Activated T-cell treated with anti-CD3 and anti-CD28 coated beads, Interleukin-2, amount 50 U/mL, for 72 hours (primary cell): Measurements from ENCODE around the gene ASB4. TPM values are rescaled to one million over a fixed set of nuclear protein-coding genes. Genes with fewer than 3 reads are reported as not detected.

Experiments
- ATAC-seq, 2 donors: fragments of 150-1000 bp; cut with Tn5 transposase; replicated peaks in 1 of 2; 2 replicates each; pipeline ENCODE4 v1.10.0; 2021; ENCODE audit warnings: moderate library complexity in 2 of 2, mild to moderate bottlenecking in 1 of 2
- DNase-seq, 2 donors: peaks; one replicate each; pipeline ENCODE4 v3.0.0; 2021 to 2022; ENCODE audit warnings: mixed read lengths in 1 of 2
- H3K27ac Mint-ChIP-seq: one replicate; pipeline ENCODE4 v1.8.0; 2022; ENCODE audit warnings: mild to moderate bottlenecking, moderate library complexity, mixed read lengths
- H3K27me3 Mint-ChIP-seq: one replicate; pipeline ENCODE4 v1.8.0; 2022; ENCODE audit warnings: low read depth, mixed read lengths
- H3K36me3 Mint-ChIP-seq, 2 donors: one replicate each; pipeline ENCODE4 v1.8.0; 2022; ENCODE audit warnings: mixed read lengths in 2 of 2, mild to moderate bottlenecking in 1 of 2; ENCODE audit not compliant: insufficient read depth in 2 of 2
- H3K4me1 Mint-ChIP-seq: one replicate; pipeline ENCODE4 v1.8.0; 2022; ENCODE audit warnings: low read depth, mixed read lengths
- H3K4me3 Mint-ChIP-seq, 2 donors: one replicate each; pipeline ENCODE4 v1.8.0; 2022; ENCODE audit warnings: mild to moderate bottlenecking in 2 of 2, mixed read lengths in 2 of 2, moderate library complexity in 2 of 2
- H3K9me3 Mint-ChIP-seq, 2 donors: one replicate each; pipeline ENCODE4 v1.8.0; 2022; ENCODE audit warnings: mixed read lengths in 2 of 2
- total RNA-seq, 2 donors: library from RNA; stranded (reverse); gene quantifications; one replicate each; pipeline ENCODE4 v1.2.3, GENCODE V29; 2022

Gene ASB4
- total RNA-seq, 2 donors from 2014 or later, result not detected

DNA sequence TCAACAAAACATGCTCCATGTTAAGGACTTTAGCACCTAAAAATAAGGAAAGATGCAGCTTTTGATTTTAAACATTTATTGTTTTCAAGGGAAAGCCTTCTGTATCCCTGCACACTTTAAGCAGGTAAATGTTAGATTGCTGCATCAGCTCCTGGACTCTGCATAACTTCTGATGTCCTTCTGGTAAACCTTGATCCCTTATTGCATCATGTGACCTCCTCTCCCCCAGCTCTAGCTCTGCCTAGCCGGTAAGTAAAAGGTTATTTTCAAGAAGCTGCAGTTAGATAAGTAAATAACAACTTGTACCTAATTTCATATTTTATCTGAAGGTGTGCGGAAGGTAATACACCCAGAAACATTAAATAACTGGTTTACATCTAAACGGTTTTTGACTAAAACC lies 73.1 kb downstream of the ASB4 start:
- no peaks in the 10 kb centered on the region for H3K36me3 Mint-ChIP-seq
- no peak overlapping the region for H3K27ac Mint-ChIP-seq
- no peak overlapping the region for H3K4me3 Mint-ChIP-seq
- ATAC-seq, result no peak
- peaks cover 0 to under 1% of the 10 kb centered on the region in 2 donors for H3K9me3 Mint-ChIP-seq
- no peaks in the 10 kb centered on the region for H3K4me1 Mint-ChIP-seq
- H3K27me3 Mint-ChIP-seq, result peaks cover 12% of the 10 kb centered on the region
- no peak for DNase-seq

GRCh38 chr7:95560674-95561073 lies 74.9 kb downstream of the ASB4 start:
- Mint-ChIP-seq H3K4me1 (no peaks in the 10 kb centered on the region), H3K9me3 (no peaks in the 10 kb centered on the region), H3K27me3 (peaks cover 12% of the 10 kb centered on the region), H3K36me3 (no peaks in the 10 kb centered on the region), H3K27ac (no peak overlapping the region), H3K4me3 (no peak overlapping the region)
- ATAC-seq, result no peak
- no peak for DNase-seq

GRCh38 chr7:95569720-95570119 lies 84.0 kb downstream of the ASB4 start:
- H3K4me3 Mint-ChIP-seq, result no peak overlapping the region
- no peaks in the 10 kb centered on the region for H3K4me1 Mint-ChIP-seq
- no peaks in the 10 kb centered on the region for H3K36me3 Mint-ChIP-seq
- peaks cover 4 to 6% of the 10 kb centered on the region in 2 donors for H3K9me3 Mint-ChIP-seq
- DNase-seq (no peak), ATAC-seq (no peak)
- H3K27ac Mint-ChIP-seq, result no peak overlapping the region
- H3K27me3 Mint-ChIP-seq, result no peaks in the 10 kb centered on the region

GRCh38 chr7:95577137-95577536 lies 91.4 kb downstream of the ASB4 start:
- H3K27ac Mint-ChIP-seq, result no peak overlapping the region
- ATAC-seq, result no peak
- H3K4me1 Mint-ChIP-seq, result no peaks in the 10 kb centered on the region
- H3K9me3 Mint-ChIP-seq, result peaks cover 4 to 9% of the 10 kb centered on the region in 2 donors
- H3K27me3 Mint-ChIP-seq, result peaks cover 5% of the 10 kb centered on the region
- DNase-seq, result no peak
- H3K4me3 Mint-ChIP-seq, result no peak overlapping the region
- H3K36me3 Mint-ChIP-seq, result peaks cover 0 to 3% of the 10 kb centered on the region in 2 donors

GRCh38 chr7:95578299-95578855 lies 92.6 kb downstream of the ASB4 start:
- no peak for DNase-seq
- peaks cover 4% of the 10 kb centered on the region in 2 donors for H3K9me3 Mint-ChIP-seq
- ATAC-seq, result no peak
- H3K4me3 Mint-ChIP-seq, result no peak overlapping the region
- peaks cover 0 to 3% of the 10 kb centered on the region in 2 donors for H3K36me3 Mint-ChIP-seq
- H3K27ac Mint-ChIP-seq, result no peak overlapping the region
- H3K27me3 Mint-ChIP-seq, result peaks cover 5% of the 10 kb centered on the region
- no peaks in the 10 kb centered on the region for H3K4me1 Mint-ChIP-seq

DNA sequence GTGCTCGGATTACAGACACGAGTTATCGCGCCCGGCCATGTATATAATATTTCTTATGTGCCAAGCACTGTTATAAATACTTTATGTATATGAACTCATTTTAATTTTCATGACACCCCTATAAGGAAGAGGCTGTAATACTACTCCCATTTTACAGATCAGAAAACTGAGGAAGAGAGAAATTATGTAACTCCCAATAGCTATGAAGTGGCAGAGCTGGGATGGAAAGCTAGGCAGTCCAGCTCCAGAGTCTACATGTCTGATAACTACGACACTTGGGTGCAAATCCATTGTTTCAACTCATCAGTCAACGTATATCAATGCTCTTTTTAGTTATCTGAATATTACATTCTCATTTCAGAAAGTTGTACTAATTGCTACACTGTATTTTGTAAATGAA lies 93.6 kb downstream of the ASB4 start:
- Mint-ChIP-seq H3K27ac (no peak overlapping the region), H3K9me3 (peaks cover 4% of the 10 kb centered on the region in 2 donors), H3K4me1 (no peaks in the 10 kb centered on the region), H3K4me3 (no peak overlapping the region), H3K36me3 (peaks cover 0 to 3% of the 10 kb centered on the region in 2 donors), H3K27me3 (peaks cover 5% of the 10 kb centered on the region)
- ATAC-seq (no peak), DNase-seq (no peak)

DNA sequence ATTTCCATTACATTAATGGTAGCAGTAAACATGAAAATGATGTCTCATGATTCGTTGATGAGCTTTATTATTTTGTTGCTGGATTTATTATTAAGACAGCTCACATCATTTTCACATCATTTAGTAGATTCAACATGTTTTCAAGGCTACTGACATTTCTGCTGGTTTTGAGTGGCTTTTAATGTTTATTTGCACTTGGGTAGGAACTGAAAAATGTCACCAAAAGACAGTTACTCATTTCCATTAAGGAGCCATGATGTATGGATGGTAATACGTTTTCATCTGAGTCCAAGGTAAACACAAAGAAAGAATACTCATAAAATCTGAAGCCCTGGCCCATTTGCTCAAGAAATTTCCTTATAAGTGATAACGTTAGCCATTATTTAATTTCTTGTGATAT lies 95.7 kb downstream of the ASB4 start:
- Mint-ChIP-seq H3K4me1 (no peaks in the 10 kb centered on the region), H3K4me3 (no peak overlapping the region), H3K36me3 (no peaks in the 10 kb centered on the region), H3K27ac (no peak overlapping the region), H3K27me3 (no peaks in the 10 kb centered on the region), H3K9me3 (no peaks in the 10 kb centered on the region)
- DNase-seq (no peak), ATAC-seq (no peak)

DNA sequence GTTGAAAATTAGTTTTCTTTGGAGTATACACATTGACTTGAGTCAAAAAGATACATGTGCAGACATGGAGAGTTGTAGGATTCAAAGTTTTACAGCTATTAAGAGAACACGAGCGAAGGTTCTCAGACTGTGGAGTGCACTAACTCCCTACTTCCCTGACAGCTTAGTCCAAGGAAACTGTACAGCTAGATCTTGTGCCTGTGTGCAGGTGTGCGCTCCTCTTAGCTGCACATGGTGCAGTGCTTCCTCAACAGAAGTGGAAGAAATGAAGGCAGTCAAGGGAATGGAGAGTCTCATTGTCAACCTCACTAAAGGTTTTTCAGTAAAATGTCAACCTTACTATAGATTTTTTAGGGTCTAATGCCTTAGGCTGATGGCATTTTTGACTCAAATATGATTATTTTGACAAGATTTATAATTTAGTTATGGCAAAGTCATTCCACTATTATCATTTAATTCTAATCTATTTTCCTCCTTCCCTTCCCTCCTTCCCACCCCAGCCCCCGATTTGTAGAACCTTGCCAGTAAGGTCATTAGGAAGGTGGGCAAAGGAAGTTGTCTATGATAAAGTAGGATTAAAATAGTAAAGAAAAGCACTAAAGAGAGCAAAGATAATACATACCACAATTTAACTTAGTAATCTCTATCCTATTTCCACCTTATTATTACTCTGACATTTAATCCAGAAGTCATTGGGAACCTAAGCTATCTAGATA lies 97.0 kb downstream of the ASB4 start:
- ATAC-seq, result no peak
- DNase-seq, result no peak
- H3K27ac Mint-ChIP-seq, result no peak overlapping the region
- H3K4me3 Mint-ChIP-seq, result no peak overlapping the region
- H3K4me1 Mint-ChIP-seq, result no peaks in the 10 kb centered on the region
- no peaks in the 10 kb centered on the region for H3K27me3 Mint-ChIP-seq
- H3K9me3 Mint-ChIP-seq, result no peaks in the 10 kb centered on the region
- H3K36me3 Mint-ChIP-seq, result no peaks in the 10 kb centered on the region

GRCh38 chr7:95583834-95584621 lies 98.3 kb downstream of the ASB4 start:
- ATAC-seq, result no peak
- H3K27ac Mint-ChIP-seq, result no peak overlapping the region
- H3K4me3 Mint-ChIP-seq, result no peak overlapping the region
- no peak for DNase-seq
- H3K36me3 Mint-ChIP-seq, result no peaks in the 10 kb centered on the region
- H3K9me3 Mint-ChIP-seq, result no peaks in the 10 kb centered on the region
- H3K4me1 Mint-ChIP-seq, result no peaks in the 10 kb centered on the region
- H3K27me3 Mint-ChIP-seq, result no peaks in the 10 kb centered on the region

DNA sequence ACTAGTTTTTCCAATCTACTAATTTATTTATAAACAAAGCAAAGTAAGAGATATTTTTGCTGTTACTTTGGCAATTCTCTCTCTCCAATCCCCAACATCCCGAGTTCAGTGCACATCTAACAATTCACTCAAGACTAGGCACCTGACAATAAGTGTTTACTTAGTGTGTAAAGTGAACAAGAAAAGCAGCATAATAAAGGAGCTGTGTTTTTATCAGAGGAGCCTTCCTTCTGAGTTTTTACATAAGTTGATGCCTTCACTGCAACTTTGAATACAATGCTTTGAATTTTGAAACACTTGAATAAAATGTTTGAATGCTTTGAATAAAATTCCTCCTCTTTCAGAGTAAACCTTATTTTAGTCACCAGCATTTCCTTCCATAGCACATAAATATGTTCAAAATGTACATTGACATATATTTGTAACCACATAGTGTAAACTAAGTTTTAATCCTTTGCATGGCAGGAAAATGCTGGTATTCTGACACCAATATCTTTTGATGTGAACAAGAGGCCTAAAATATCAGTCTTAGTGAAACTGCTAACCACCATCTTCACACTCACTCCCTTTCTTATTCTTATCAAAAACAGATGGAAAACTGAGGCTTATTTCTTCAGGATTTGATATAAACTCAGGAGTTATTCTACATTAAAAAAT lies 99.2 kb downstream of the ASB4 start:
- ATAC-seq, result no peak
- DNase-seq, result no peak
- Mint-ChIP-seq H3K4me3 (no peak overlapping the region), H3K9me3 (no peaks in the 10 kb centered on the region), H3K4me1 (no peaks in the 10 kb centered on the region), H3K36me3 (no peaks in the 10 kb centered on the region), H3K27ac (no peak overlapping the region), H3K27me3 (no peaks in the 10 kb centered on the region)

- no peak overlapping the region for H3K4me3 Mint-ChIP-seq
- H3K27ac Mint-ChIP-seq, result no peak overlapping the region
- no peaks in the 10 kb centered on the region for H3K27me3 Mint-ChIP-seq
- ATAC-seq, result no peak
- H3K4me1 Mint-ChIP-seq, result no peaks in the 10 kb centered on the region
- no peaks in the 10 kb centered on the region for H3K9me3 Mint-ChIP-seq
- no peak for DNase-seq
- H3K36me3 Mint-ChIP-seq, result no peaks in the 10 kb centered on the region
These were observed 99.7 kb downstream of the ASB4 start for GRCh38 chr7:95585426-95585789.

DNA sequence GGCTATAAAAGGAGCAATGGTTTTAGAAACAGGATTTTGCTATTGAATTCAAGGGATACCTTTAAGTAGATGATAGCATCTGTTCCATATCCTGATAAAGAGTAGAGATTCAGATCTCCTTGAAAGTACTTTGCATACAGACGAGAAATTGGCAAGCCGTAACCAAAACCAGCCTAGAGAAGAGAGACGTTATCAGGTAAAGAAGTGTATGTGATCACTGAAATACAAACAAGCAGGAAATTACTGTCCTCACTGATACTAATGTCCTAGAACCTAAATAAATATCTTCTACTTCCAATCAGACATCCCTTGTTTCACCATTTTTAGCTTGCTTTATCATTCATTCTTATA lies 101.2 kb downstream of the ASB4 start:
- Mint-ChIP-seq H3K4me3 (no peak overlapping the region), H3K36me3 (no peaks in the 10 kb centered on the region), H3K27me3 (no peaks in the 10 kb centered on the region), H3K4me1 (no peaks in the 10 kb centered on the region), H3K27ac (no peak overlapping the region), H3K9me3 (no peaks in the 10 kb centered on the region)
- no peak for DNase-seq
- no peak for ATAC-seq

GRCh38 chr7:95589031-95589430 lies 103.3 kb downstream of the ASB4 start:
- no peaks in the 10 kb centered on the region for H3K27me3 Mint-ChIP-seq
- H3K36me3 Mint-ChIP-seq, result no peaks in the 10 kb centered on the region
- H3K9me3 Mint-ChIP-seq, result no peaks in the 10 kb centered on the region
- H3K4me3 Mint-ChIP-seq, result no peak overlapping the region
- no peak overlapping the region for H3K27ac Mint-ChIP-seq
- no peak for DNase-seq
- ATAC-seq, result no peak
- no peaks in the 10 kb centered on the region for H3K4me1 Mint-ChIP-seq
